Psoas muscle (tissue), 8 donors: ENCODE data around the gene CEMIP2. TPM values are rescaled to one million over a fixed set of nuclear protein-coding genes. Genes with fewer than 3 reads are reported as not detected.

Experiments used
- ATAC-seq, 4 donors: fragments of 200-7000 bp; cut with Tn5 transposase; one replicate each; pipeline ENCODE4 v1.9.1; 2020; ENCODE audit warnings: moderate library complexity in 3 of 4, mild to moderate bottlenecking in 2 of 4
- DNase-seq, 2 donors: peaks; one replicate each; pipeline ENCODE4 v3.0.0-alpha.2; 2020
- H3K27ac ChIP-seq: fragments of 200-600 bp; one replicate; pipeline ENCODE4 v1.8.0; 2022
- H3K27me3 ChIP-seq, 3 donors: fragments of 200-600 bp in 1 of 3; one replicate each; pipeline versions ENCODE4 v1.6.1 to v1.8.0; 2013 to 2022; ENCODE audit warnings: low read length in 2 of 3, mild to moderate bottlenecking in 2 of 3, moderate library complexity in 1 of 3; ENCODE audit not compliant: insufficient read depth in 3 of 3
- H3K36me3 ChIP-seq, 2 donors: fragments of 200-600 bp in 1 of 2; one replicate each; pipeline versions ENCODE4 v1.6.1 to v1.8.0; 2013 to 2022; ENCODE audit warnings: low read depth in 1 of 2, mild to moderate bottlenecking in 1 of 2, moderate library complexity in 1 of 2; ENCODE audit not compliant: insufficient read depth in 1 of 2
- H3K4me1 ChIP-seq: fragments of 200-600 bp; one replicate; pipeline ENCODE4 v1.8.0; 2022
- H3K4me3 ChIP-seq: fragments of 200-600 bp; one replicate; pipeline ENCODE4 v1.8.0; 2022; ENCODE audit warnings: mild to moderate bottlenecking
- H3K9me3 ChIP-seq: fragments of 200-600 bp; one replicate; pipeline ENCODE4 v1.8.0; 2022
- WGBS, 3 donors: extraction: QIAGEN DNeasy Blood & Tissue Kit; methylation state at CpG; one replicate each; pipeline versions ENCODE4 v1.1.6 to v1.1.7; 2013; 5-methylcytosine and 5-hydroxymethylcytosine counted together
- intact Hi-C, 2 donors: fragments of 100-400 bp; cut with DNase I; formaldehyde crosslinking; loops; one replicate each; pipeline versions ENCODE4 v1.11.0 to v1.14.2; 2022
- polyA plus RNA-seq, 3 donors: library from polyadenylated mRNA; stranded (reverse); fragments of 200-250 nt; gene quantifications; one replicate each; pipeline ENCODE4 v1.2.3, GENCODE V29; 2013
- total RNA-seq, 4 donors: library from RNA; stranded (reverse); fragmentation: NEBNext Ultra II Directional in 2 of 4; extraction: Animal tissue kit (Norgen Biotek cat#: 25700) in 2 of 4; gene quantifications; one replicate each; pipeline versions ENCODE4 v1.2.1 to v1.2.4, GENCODE V29; 2021 to 2023
- TF ChIP-seq, protein P1 (sequence below): fragments of 200-600 bp; IDR thresholded peaks from one replicate; pipeline ENCODE4 v1.8.0; 2022; ENCODE audit warnings: antibody characterized with exemption
- donor health status: healthy with polysubstance abuse.
- donor health status: DM: no; HTN: no; CAD: no; lungs with moderate emphysema.
- donor health status: Bipolar disorder and iron deficiency.
- donor health status: healthy.
- donor health status: DM: yes; HTN: yes; CAD: no.
- donor health status: DM: no; HTN: no; CAD: no.
- donor health status: DM: no; HTN: no; CAD: no.
- donor health status: DM: yes; HTN: yes; CAD: no.

Gene CEMIP2
- total and polyA plus RNA-seq, 7 donors = 5.9 to 20.3 (median 9.6) TPM

DNA sequence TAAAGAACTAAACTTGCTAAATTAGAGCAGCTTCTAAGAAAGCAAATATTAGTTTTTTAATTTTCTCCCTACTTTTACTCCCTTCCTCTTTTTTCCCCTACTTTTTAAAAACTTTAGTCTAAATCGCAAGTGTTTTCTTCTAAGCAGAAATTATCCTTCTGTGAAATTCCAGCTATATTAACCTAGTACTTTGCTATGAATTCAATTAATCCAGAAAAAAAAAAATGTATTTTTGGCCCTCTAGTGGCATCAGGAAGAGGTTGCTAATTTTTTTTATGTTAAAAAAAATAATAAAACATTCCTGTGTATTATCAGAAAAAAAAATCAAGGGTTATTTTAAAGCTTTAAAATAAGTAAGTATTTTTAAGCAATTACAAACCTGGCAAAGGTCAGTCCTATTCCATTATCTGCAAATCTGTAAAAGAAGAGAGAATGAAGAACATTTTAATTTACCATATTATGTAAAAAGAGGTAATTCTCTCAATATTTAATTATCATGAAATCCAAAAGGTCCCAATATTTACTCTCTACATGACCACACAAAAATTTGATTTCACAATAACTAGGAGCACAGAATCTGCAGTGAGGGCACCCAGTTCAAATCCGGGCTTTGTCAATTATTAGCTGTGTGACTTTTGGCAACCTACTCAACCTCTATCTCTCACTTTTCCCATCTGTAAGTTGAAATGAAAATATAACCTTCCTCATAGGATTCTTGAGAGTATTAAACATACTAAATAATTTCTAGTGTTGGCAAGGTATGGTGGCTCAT is 52.0 kb downstream of the CEMIP2 start:
- intact Hi-C loops = loop anchor here in 1 of 2 donors (5.0 kb wide), 1 partner anchor 46 kb away; no protein-coding TSS in a partner anchor
- H3K36me3 ChIP-seq = peaks cover 4 to 61% of the 10 kb centered on the region in 2 donors
- WGBS, 3 donors = 92 to 100% (median 96%) methylated on average over 2 of the region's 2 CpGs

GRCh38 chr9:71710856-71711255 is 57.5 kb downstream of the CEMIP2 start:
- DNase-seq (no peak), ATAC-seq (no peak)
- Histone ChIP-seq H3K27me3 (no peaks in the 10 kb centered on the region), H3K4me1 (no peaks in the 10 kb centered on the region), H3K9me3 (no peaks in the 10 kb centered on the region), H3K27ac (no peak overlapping the region), H3K4me3 (no peak overlapping the region), H3K36me3 (peaks cover 12 to 81% of the 10 kb centered on the region in 2 donors)
- TF ChIP-seq, protein P1, sequence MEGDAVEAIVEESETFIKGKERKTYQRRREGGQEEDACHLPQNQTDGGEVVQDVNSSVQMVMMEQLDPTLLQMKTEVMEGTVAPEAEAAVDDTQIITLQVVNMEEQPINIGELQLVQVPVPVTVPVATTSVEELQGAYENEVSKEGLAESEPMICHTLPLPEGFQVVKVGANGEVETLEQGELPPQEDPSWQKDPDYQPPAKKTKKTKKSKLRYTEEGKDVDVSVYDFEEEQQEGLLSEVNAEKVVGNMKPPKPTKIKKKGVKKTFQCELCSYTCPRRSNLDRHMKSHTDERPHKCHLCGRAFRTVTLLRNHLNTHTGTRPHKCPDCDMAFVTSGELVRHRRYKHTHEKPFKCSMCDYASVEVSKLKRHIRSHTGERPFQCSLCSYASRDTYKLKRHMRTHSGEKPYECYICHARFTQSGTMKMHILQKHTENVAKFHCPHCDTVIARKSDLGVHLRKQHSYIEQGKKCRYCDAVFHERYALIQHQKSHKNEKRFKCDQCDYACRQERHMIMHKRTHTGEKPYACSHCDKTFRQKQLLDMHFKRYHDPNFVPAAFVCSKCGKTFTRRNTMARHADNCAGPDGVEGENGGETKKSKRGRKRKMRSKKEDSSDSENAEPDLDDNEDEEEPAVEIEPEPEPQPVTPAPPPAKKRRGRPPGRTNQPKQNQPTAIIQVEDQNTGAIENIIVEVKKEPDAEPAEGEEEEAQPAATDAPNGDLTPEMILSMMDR = no peak
- intact Hi-C loops = no loop called here

More for the DNA sequence above, 52.0 kb downstream of the CEMIP2 start:
- Histone ChIP-seq H3K9me3 (no peaks in the 10 kb centered on the region), H3K27ac (no peak overlapping the region), H3K4me1 (no peaks in the 10 kb centered on the region), H3K27me3 (no peaks in the 10 kb centered on the region), H3K4me3 (no peak overlapping the region)
- TF ChIP-seq, protein P1 = peak; percentile 39
- no peak for ATAC-seq
- DNase-seq = no peak

DNA sequence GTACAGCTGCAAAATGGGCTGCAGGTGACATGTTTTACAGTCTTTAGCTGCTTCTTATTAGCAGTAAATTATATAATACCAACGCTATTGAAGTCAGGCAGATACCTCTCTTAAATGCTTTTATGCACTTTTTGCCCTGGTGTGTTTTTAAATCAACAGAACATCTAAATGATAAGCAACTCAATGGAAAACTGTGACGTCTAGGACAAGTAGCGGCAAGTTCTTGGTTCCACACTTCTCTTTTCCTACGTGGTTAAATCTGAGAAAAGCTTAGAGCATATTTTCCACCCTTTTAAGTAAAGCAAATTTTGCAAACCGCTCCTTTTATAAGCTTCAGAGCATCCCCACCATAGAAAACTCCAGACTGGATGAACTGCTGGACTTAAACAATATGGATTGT is 58.1 kb downstream of the CEMIP2 start:
- H3K4me3 ChIP-seq = no peak overlapping the region
- 91 to 95% (median 95%) methylated on average over 5 of the region's 5 CpGs for WGBS, 3 donors
- H3K27ac ChIP-seq = no peak overlapping the region
- H3K27me3 ChIP-seq = no peaks in the 10 kb centered on the region
- H3K9me3 ChIP-seq = no peaks in the 10 kb centered on the region
- intact Hi-C loops = no loop called here
- H3K36me3 ChIP-seq = peaks cover 12 to 81% of the 10 kb centered on the region in 2 donors
- H3K4me1 ChIP-seq = no peaks in the 10 kb centered on the region
- DNase-seq (no peak), ATAC-seq (no peak)
- TF ChIP-seq, protein P1 = no peak

- TF ChIP-seq, protein P1 = no peak
- 88 to 95% (median 94%) methylated on average over 1 of the region's 1 CpG for WGBS, 3 donors
- no peaks in the 10 kb centered on the region for H3K9me3 ChIP-seq
- H3K27ac ChIP-seq = no peak overlapping the region
- intact Hi-C loops = no loop called here
- no peaks in the 10 kb centered on the region for H3K4me1 ChIP-seq
- H3K27me3 ChIP-seq = no peaks in the 10 kb centered on the region
- H3K4me3 ChIP-seq = no peak overlapping the region
- no peak for DNase-seq
- H3K36me3 ChIP-seq = peaks cover 12 to 79% of the 10 kb centered on the region in 2 donors
- ATAC-seq = no peak
Measured at GRCh38 chr9:71709384-71709783, 58.9 kb downstream of the CEMIP2 start.

DNA sequence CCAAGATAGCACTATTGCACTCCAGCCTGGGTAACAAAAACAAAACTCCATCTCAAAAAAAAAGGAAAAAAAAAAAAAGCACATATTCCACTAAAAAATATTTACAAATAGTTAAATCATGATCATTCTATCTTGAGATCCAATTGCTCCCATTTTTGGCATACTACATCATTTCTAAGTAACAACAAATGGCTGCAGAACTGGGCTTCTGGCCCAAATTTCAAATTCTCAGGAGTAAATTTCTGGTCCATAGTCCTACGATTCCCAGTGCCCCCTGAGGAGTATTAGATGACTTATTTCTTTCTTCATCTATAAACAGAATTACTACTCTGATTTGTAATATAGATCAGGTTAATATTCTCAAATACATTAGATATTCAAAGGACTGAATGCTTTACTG is 62.1 kb downstream of the CEMIP2 start:
- intact Hi-C loops = no loop called here
- TF ChIP-seq, protein P1 = no peak
- Histone ChIP-seq H3K4me3 (no peak overlapping the region), H3K27ac (no peak overlapping the region), H3K27me3 (no peaks in the 10 kb centered on the region), H3K9me3 (no peaks in the 10 kb centered on the region), H3K36me3 (peaks cover 13 to 75% of the 10 kb centered on the region in 2 donors), H3K4me1 (no peaks in the 10 kb centered on the region)
- no peak for ATAC-seq
- DNase-seq = no peak
- 61 to 64% (median 63%) methylated on average over 1 of the region's 1 CpG for WGBS, 3 donors
